Inflammatory macrophage treated with lipopolysaccharide for 4 hours (primary cell): ENCODE results near the gene FBXL4.
A peak's percentile ranks its signal among the peaks of the same experiment; 100 is the strongest.
"Not testable (repeated sequence)": the region's sequence is repeated elsewhere in the genome, so short reads cannot be mapped to it uniquely, and the experiment has no call there.

Experiments used
- DNase-seq: peaks from one replicate; pipeline ENCODE4 v3.0.0-alpha.2; 2020

Gene FBXL4

GRCh38 chr6:98945311-98946115 lies 2.2 kb downstream of the FBXL4 start:
- DNase-seq, result no peak

DNA sequence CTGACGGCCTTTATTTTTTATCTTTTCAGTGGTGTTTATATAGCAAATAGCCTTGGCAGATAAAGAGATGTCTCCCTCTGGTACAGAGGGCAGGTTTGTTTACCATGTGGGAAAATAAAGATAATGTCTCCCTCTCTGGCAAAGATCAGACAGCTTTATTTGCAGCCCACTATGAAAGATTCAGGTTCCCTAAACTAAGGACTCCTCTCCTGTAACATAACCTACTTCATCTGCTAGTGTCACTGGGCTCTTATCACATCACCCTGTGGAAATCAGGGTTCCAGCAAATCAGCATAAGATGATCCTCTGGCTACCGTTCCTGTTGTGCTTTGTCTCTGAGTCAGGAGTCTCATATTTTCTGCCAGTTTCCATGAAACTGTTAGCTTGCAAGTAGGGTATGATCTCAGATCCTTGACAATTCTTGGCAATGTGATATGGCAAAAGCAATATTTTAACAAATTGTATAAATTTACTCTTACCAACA lies 3.1 kb downstream of the FBXL4 start:
- no peak for DNase-seq

DNA sequence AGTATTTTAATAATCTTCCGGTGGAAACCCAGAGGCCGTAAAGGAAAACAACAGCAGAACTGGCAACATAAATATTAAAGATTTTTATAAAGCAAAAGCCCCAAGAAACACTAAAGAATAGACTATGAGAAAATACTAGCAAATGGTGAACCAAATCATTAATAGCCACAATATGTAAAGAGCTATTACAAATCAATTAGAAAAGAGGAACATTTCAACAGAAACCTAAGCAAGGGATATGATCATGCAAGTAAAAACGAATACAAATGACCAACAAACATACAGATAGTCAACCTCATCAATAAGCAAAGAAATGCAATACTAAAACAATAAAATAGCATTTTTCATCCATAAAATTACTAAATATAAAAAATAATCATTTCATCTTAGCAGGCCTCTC lies 3.6 kb downstream of the FBXL4 start:
- no peak for DNase-seq

GRCh38 chr6:98942263-98942803 lies 5.4 kb downstream of the FBXL4 start:
- DNase-seq, result no peak

DNA sequence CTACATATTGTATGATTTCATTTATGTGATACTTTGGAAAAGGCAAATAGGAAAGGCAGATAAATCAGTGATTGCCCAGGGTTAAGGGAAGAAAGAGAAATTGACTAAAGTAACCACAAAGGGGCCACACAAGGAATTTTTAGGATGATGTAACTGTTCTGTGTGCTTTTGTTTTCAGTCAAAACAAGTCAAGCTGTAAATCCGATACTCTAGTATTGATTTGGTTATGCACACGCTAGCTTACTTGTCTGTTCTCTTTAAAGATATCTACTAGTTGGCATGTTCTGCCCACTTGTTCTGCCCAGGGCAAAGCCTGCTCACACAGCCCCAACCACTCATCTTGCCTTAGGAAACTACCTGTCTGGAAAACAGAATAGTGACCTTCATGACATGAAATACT lies 6.4 kb downstream of the FBXL4 start:
- DNase-seq, result no peak

DNA sequence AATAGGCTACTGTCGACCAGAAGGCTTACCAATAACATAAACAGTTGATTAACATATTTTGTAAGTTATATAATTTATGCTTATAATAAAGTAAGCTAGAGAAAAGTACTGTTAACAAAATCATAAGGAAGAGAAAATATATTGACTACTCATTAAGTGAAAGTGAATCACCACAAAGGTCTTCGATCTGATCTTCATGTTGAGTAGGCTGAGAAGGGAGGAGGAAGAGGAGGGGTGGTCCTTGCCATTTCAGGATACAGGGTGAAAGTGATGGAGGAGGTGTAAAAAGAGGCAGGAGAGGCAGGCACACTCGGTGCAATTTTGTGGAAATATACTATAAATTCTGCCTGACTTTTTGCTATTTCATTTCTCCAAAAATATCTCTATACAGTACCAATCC lies 10.4 kb downstream of the FBXL4 start:
- no peak for DNase-seq

GRCh38 chr6:98932381-98932780 lies 15.4 kb downstream of the FBXL4 start:
- DNase-seq, result no peak

DNA sequence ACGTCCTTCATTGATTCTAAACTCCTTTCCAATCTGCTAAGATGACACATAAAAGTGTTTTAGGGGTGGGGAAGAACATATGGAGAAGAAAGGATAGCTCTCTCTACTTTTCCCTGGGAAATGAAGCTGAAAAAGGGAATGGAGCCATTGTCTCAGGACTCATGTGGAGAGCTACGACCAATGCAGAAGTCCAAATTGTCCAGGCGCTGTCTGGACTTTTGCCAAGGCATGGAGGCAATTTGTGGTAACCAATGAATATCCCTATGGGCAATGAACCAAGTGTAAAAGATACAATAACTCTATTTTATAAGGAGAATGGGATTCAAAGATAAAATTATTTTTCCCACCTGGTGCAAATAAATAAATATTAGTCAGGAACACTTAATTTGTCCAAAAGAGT lies 16.1 kb downstream of the FBXL4 start:
- DNase-seq, result no peak

DNA sequence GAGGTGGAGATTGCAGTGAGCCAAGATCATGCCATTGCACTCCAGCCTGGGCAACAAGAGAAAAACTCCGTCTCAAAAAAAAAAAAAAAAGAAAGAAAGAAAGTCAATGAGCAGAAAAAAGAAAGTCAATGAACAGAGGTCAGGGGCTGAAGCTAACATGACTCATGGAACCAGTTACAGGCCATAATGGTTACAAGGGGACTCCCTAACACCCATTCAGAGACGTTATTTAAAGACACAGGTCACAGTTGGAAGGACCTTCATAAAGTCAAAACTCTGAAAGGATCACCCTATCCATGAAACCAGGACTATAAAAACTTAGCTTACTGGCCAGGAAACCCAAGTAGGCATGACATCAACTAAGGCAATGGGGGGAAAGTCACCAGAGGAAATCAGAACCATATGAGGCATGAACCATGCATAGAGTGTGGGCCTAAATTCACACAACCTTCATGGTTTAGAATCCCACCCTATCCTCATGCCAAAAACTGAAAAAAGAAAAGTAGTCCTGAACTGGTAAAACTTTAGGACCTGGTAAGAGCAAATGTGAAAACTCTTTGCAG lies 18.2 kb downstream of the FBXL4 start:
- DNase-seq, result no peak

GRCh38 chr6:98928688-98929087 lies 19.1 kb downstream of the FBXL4 start:
- no peak for DNase-seq

- DNase-seq, result no peak
Measured at GRCh38 chr6:98927534-98927933, 20.2 kb downstream of the FBXL4 start.

DNA sequence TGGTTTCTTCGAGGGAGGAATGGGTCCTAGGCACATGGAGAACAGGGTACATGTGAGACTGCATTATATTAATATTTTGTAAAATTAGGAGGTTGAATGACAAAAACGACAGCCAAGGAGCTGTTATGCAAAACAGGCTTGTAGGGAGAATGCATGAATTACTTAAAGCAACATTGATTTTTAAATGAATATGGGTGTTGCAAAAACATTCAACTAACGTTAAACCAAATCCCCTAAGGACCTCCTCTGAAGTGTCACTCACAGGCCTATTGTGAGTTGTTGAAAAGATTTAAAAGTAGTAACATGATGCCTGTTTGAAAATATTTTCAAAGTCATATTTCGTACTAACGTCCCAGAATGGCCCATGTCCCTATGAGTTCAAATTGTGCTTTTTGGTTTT lies 21.9 kb downstream of the FBXL4 start:
- DNase-seq, result no peak

- no peak for DNase-seq
Measured at GRCh38 chr6:98924647-98925046, 23.1 kb downstream of the FBXL4 start.

- peak; percentile 44 for DNase-seq
Measured at GRCh38 chr6:98920904-98921431, 26.8 kb downstream of the FBXL4 start.

DNA sequence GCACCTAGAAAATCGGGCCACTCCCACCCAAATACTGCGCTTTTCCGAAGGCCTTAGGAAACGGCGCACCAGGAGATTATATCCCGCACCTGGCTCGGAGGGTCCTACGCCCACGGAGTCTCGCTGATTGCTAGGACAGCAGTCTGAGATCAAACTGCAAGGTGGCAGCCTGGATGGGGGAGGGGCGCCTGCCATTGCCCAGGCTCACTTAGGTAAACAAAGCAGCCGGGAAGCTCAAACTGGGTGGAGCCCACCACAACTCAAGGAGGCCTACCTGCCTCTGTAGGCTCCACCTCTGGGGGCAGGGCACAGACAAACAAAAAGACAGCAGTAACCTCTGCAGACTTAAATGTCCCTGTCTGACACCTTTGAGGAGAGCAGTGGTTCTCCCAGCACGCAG lies 36.8 kb downstream of the FBXL4 start:
- DNase-seq, result not testable (repeated sequence)

GRCh38 chr6:98909236-98909635 lies 38.5 kb downstream of the FBXL4 start:
- DNase-seq, result peak; percentile 77

- DNase-seq, result not testable (repeated sequence)
Measured at GRCh38 chr6:98906342-98906741, 41.4 kb downstream of the FBXL4 start.

DNA sequence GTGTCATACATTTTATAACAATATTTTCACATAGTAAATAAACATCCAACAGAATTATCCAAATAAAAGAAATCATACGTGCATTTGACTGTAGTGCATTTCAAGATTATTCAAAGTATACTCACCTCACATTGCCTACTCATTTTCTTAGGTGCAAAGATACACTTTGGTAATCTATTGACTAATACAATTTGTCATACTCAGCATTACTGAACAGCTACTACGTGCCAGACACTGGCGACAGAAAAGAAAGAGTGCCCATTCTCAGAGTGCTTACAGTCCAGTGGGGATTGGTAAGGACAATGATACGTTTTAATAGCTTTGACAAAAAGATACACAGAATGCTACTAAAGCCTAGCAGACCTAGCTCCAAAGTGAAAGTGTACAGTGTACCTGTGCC lies 42.0 kb downstream of the FBXL4 start:
- no peak for DNase-seq

DNA sequence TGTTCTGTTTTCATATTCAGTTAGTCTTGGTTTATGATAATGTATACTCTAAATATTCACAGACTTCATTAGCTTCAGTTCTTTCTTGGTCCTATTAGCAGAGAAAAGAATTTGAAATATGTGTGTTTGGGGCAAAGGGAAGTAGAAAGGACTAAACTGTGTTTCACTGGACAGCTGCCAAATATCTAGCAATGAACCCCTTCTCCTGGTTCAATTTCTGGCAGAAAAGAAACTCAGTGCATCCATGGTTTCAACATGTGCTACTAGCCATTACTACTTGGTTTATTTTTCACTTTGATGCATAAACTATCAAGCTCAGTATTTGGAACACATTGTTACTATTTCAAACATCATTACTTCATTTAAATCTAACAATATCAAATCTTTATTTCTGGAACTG lies 43.6 kb downstream of the FBXL4 start:
- no peak for DNase-seq

DNA sequence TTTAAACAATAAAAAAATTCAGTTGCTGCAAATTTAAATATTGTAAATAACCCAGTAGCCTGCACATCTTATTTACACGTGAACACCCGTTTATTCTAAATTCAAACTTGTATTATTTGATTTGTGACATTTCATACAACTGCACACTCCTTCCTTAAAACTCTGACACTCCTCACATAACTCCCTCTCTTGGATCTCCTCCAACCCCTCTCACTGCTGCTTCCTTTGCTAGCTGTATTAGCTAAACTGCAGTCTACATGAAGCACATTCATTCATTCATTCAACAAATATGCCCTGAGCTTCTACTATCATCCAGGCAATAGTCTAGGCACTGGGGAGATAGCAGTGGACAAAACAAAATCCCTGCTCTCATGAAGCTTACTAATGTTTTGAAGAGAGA lies 47.0 kb downstream of the FBXL4 start:
- DNase-seq, result no peak

- DNase-seq, result no peak
Measured at GRCh38 chr6:98894810-98895209, 52.9 kb downstream of the FBXL4 start.

DNA sequence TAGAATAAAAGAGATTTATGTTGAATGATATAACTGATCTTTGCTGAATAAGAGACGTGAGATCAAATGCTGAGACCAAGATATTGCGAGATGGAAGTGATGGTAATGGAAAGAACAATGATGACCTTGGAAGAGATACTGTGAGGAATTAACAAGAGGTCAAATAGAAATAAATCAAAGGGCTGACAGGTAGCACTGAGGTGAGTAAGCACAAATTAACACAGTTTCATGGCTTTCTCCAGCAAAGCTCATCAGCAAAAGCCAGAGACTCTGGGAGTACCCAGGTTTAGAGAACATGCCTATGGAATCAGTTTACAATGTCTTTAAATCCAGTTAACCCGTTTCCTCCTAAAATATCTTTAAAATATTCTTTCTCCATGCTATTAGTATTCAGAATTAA lies 60.1 kb downstream of the FBXL4 start:
- DNase-seq, result no peak

- DNase-seq, result no peak
Measured at GRCh38 chr6:98885330-98885729, 62.4 kb downstream of the FBXL4 start.

GRCh38 chr6:98880486-98880885 lies 67.3 kb downstream of the FBXL4 start:
- peak; percentile 8 for DNase-seq
